ENCODE data around the gene TMEFF2. TPM values are rescaled to one million over a fixed set of nuclear protein-coding genes. Genes with fewer than 3 reads are reported as not detected.

Gene TMEFF2
- total and polyA plus RNA-seq, 2 of the 8 experiments (the other 6 are each of a cell fraction or from before 2014, with no cell fraction given) = 0.91 to 3.7 TPM

- H4K91ac ChIP-seq (replicated peaks; ENCODE audit: insufficient read length, low read length) = no peak overlapping the region
- no peak overlapping the region for H2BK20ac ChIP-seq (ENCODE audit: low read length)
- no peak overlapping the region for H3K4me3 ChIP-seq (ENCODE audit: extremely low read depth in 1 of 4, insufficient read depth in 2 of 4, low read depth in 3 of 4, low read length in 4 of 4)
- no peaks in the 10 kb centered on the region for H3K36me3 ChIP-seq (ENCODE audit: control insufficient read depth in 2 of 4, insufficient read depth in 4 of 4, low read length in 3 of 4)
- FAIRE-seq = no peak
- ChIA-PET POLR2A (ENCODE audit: partially characterized antibody) (no interaction called here), CTCF (ENCODE audit: partially characterized antibody) (no interaction called here)
- H4K8ac ChIP-seq (ENCODE audit: extremely low read depth, insufficient read depth, low read length) = no peak overlapping the region
- H2BK12ac ChIP-seq (ENCODE audit: low read depth, low read length) = no peak overlapping the region
- H2AFZ ChIP-seq (ENCODE audit: low read length) = no peak overlapping the region
- no peak overlapping the region for H3K23ac ChIP-seq (ENCODE audit: insufficient read length)
- H2BK5ac ChIP-seq (ENCODE audit: low read depth, low read length) = no peak overlapping the region
- TF ChIP-seq NRF1 (IDR thresholded peaks at IDR 0.05; ENCODE audit: low read depth, low read length) (no peak), FOSL1 (IDR thresholded peaks at IDR 0.05; ENCODE audit: insufficient read depth, low read depth, low read length) (no peak), TBP (IDR thresholded peaks at IDR 0.05; ENCODE audit: low read depth, low read length) (no peak), PHF8 (conservative IDR thresholded peaks at IDR 0.05; ENCODE audit: low read depth, low read length) (no peak), CBX8 (IDR thresholded peaks at IDR 0.05; ENCODE audit: borderline replicate concordance, low read depth, low read length) (no peak), CEBPB (IDR thresholded peaks at IDR 0.05; ENCODE audit: low read depth, low read length) (no peak), MAX (IDR thresholded peaks at IDR 0.05) (no peak), BACH1 (IDR thresholded peaks at IDR 0.05; ENCODE audit: low read length) (no peak), E2F6 (IDR thresholded peaks at IDR 0.05) (no peak), TAF1 (IDR thresholded peaks at IDR 0.05; ENCODE audit: low read depth, low read length) (no peak)
- no peak overlapping the region for H2AK5ac ChIP-seq (ENCODE audit: low read depth, low read length)
- H3K4me1 ChIP-seq (replicated peaks in 1 of 4; ENCODE audit: control insufficient read depth in 3 of 4, insufficient read depth in 4 of 4, low read length in 3 of 4) = no peaks in the 10 kb centered on the region
- no peaks in the 10 kb centered on the region for H3K79me1 ChIP-seq (ENCODE audit: low read depth, low read length)
- no peak overlapping the region for H3K4me2 ChIP-seq (ENCODE audit: insufficient read depth in 1 of 2, low read depth in 2 of 2, low read length in 2 of 2)
- no peak overlapping the region for H3K14ac ChIP-seq (ENCODE audit: insufficient read length)
- no peak overlapping the region for H2BK15ac ChIP-seq (ENCODE audit: low read length)
- no peak overlapping the region for H3K4ac ChIP-seq (replicated peaks; ENCODE audit: insufficient read length, low read depth, low read length)
- H3K56ac ChIP-seq (replicated peaks; ENCODE audit: insufficient read length, low read depth, low read length) = no peak overlapping the region
- H3K9me3 ChIP-seq (ENCODE audit: insufficient read depth in 2 of 2, low read depth in 1 of 2, low read length in 1 of 2) = no peaks in the 10 kb centered on the region
- no peaks in the 10 kb centered on the region for H3K79me2 ChIP-seq (ENCODE audit: control insufficient read depth in 1 of 2, insufficient read depth in 2 of 2, low read length in 2 of 2)
- H3K18ac ChIP-seq (ENCODE audit: extremely low read depth, low read length) = no peak overlapping the region
- H3K9ac ChIP-seq (replicated peaks in 1 of 4; ENCODE audit: extremely low read depth in 1 of 4, low read depth in 3 of 4, low read length in 3 of 4) = no peak overlapping the region
- no peak overlapping the region for H4K5ac ChIP-seq (ENCODE audit: insufficient read length, low read depth, low read length)
- H2BK120ac ChIP-seq (replicated peaks; ENCODE audit: low read depth, low read length) = no peak overlapping the region
- DNase-seq (ENCODE audit: low read depth in 1 of 2, low spot score in 2 of 2) = no peak
- H3K27ac ChIP-seq (ENCODE audit: low read depth, low read length) = no peak overlapping the region
- no peaks in the 10 kb centered on the region for H3K27me3 ChIP-seq (replicated peaks in 1 of 4; ENCODE audit: control insufficient read depth in 3 of 4, extremely low read depth in 1 of 4, insufficient read depth in 3 of 4, low read length in 3 of 4)
- H3K23me2 ChIP-seq (ENCODE audit: low read depth, low read length) = no peaks in the 10 kb centered on the region
- H4K20me1 ChIP-seq (replicated peaks in 1 of 2; ENCODE audit: control insufficient read depth in 1 of 2, insufficient read depth in 2 of 2, low read length in 2 of 2) = no peaks in the 10 kb centered on the region
- 88% methylated on average over 1 of the region's 1 CpG; no CpG with 5 or more reads in 1 of the 2 experiments for WGBS, 2 experiments (ENCODE audit: extremely low coverage in 1 of 2, insufficient coverage in 1 of 2, insufficient read length in 1 of 2, insufficient replicate concordance in 2 of 2, low coverage in 1 of 2, low lambda C conversion rate in 2 of 2, missing lambda C conversion rate in 1 of 2)
These were observed 11.4 kb downstream of the TMEFF2 start for GRCh38 chr2:192183296-192183695.

Measured in H1 (cell line).